COLO668 (cell line): ENCODE measurements around the gene CD247.

Experiments used
- DNase-seq: peaks from one replicate; lab custom pipeline; 2025; ENCODE audit not compliant: unreplicated experiment; lab: John Stamatoyannopoulos, UW

CD247 gene

DNA sequence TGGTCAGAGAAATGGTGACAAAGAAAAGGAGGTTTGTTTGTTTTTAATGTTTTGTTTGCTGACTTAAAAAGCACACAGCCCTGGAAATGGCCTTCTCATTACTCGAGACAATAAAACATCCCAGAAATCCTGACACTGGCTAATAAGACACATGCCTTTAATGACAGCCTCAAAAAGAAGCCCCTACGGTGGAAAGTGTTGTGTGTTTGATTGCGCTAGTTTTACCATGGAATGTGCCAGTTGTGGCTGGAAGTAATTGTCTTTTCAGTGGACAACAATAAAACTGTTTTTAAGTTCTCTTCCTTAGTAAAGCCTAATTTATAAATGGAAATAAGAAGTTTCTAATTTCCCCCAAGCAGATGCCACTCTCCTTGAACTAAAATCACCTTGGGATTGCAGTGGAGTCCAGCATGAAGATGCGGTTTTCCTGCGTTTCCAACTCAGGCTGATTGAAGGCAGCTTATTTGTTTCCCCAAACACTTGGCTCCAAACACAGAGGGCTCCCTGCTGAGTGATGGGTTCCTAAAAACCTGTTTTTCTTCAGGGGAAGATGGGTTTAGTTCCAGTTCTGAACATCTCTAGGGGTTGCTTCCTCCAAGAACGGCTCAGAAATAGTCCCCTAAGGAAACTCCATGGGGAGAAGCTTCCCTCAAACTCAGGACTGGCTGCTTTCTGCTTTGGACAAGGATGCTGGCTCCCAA, 54.3 kb downstream of the CD247 start:
- DNase-seq = no peak

DNA sequence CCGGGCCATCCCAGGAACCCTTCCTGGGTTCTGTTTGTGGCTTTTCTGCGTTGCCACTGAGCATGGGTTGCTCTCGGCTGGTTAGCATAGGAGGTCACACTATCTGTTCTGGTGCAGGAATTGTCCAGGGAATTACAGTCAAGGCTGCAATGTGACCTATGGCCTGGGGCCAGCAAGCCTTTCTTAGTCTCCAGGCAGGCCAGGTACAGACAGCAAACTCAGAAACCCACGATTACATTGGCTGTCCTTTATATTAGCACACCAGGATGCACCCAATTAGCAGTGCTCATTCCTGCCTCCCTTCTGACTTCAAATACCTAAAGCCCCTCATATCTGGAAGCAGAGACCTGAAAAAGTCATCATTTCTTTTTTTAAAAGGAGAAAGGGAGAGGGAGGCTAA, 55.2 kb downstream of the CD247 start:
- DNase-seq = no peak

DNA sequence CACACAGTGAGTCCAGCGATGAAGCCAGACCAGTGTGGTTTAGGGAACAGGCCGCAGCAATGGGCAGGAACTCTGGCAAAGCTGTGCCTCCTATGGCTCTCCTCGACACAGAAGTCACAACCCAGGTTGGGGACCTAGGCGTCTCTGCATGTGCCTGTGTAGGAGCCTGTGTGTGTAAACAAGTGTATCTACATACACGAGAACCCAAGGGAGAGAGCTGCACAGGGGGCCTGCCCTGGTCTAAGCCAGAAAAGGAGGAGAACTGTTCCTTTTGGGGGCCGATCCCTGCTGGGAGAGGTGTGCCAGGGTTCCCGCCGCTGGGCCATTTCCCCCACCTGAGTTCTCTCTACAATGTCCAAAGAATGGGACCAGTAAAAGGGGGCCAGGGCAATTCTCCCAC, 56.0 kb downstream of the CD247 start:
- no peak for DNase-seq

DNA sequence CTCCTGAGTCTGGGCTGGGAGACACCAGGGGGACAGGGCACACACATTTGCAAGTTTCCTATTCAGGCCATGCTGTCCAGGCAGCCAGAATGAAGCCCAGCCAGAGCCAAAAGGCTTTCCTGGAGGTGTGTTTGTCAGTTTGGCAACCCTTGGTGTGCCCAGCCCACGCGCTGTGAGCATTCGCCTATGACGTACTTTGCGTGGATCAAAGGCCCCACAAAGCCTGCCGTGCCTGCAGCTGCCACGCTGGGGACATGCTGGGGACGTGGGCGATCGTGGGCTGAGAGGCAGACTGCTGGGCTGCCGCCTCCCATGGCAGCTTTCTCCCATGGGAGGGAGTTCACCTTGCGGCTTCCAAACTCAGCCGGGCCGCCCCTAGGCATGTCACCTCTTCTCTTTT, 57.5 kb downstream of the CD247 start:
- no peak for DNase-seq

DNA sequence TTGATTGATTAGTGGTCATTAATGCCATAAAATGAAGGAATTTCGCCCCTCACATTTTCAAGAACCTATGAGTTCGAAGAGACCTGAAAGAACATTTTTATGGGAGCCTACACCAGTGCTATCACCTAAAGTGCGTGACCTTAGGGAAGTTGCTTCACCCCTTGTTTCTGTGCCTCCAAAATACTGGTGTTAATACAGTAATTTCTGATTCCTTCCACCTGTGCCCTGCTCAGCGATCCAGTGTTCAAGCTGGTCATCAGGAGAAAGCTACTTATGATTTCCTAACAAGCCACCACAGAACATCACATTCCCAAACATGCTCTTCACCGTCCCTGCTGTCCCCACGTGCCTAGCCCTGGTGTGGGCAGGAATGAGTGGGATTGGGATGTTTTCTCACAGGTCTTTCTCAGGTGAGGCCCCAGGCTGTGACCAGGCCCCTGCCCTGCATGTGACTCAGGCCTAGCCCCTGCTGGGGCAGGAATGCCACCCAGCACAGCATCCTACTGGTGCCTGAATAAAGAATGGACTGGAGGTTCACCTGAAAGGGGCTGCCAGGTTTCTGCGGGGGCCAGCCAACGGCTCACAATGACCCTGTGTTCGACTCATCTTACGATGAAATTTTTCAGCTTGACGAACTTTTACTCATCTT, 60.3 kb downstream of the CD247 start:
- no peak for DNase-seq

DNA sequence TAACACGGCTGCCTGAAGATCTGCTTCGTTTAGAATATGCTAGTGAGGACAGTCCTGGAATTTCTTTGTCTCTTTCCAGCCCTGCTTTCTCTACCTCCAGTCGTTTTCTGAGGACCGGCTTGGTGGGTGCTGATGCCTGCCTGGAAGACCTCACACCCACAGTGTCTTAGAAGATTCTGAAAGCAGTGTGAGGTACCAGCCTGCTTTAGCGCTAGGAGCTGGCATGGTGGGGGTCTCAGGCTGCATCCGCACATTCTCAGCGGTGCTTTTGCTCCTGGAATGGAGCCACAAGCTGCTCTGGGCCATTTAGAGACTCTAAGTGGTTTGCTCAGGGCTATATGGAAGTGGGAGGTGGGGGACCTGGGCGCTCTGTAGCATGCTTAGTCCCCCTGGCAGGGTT, 61.4 kb downstream of the CD247 start:
- DNase-seq = no peak

DNA sequence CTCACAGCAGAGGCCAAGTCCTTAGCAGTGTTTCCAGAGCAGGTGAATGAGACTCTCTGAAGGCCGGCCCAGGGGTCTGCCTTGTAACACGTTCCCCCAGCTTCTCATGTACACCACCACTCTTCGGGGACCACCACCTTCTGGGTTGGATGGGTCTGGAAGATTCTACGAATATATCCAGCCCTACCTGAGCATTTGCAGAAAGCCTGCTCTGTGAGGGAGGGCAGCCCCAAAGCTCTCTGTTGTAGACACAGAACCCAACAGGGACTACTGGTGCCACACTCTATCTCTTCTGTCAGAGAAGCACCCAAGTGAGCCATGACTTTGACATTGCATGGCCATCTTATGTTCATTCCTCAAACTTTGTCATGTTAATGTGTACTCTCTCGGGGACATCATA, 61.8 kb downstream of the CD247 start:
- no peak for DNase-seq

DNA sequence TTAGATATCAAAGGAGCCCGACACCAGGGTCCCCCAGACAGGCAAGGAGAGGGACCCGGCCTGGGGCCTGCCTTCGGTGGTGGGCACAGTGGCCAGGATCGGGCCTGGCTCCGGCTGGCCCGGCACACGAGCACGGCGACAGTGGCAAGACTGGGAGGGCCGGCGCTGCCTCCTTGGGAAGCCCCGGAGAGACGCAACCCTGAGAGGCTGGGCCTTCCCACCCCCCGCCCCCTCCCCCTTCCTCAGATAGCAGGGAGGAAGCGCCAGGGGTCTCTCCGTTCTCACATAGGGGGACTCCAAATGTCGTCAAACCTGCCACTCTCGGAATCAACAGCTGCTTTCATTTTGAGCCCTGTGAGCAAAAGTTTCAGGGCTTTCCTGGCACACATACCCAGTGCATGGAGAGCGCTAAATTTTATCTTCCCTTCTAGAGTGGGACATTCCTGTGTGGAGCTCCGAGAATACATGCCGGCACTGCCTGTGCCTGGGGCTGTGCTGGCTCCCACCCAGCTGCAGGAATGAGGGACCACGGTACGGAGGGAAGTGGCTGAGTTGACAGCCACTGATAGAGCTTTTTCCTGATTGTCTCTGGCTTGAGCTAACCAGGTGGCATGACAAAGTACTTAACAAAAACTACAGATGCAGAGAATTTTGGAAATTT, 62.4 kb downstream of the CD247 start:
- DNase-seq = no peak

DNA sequence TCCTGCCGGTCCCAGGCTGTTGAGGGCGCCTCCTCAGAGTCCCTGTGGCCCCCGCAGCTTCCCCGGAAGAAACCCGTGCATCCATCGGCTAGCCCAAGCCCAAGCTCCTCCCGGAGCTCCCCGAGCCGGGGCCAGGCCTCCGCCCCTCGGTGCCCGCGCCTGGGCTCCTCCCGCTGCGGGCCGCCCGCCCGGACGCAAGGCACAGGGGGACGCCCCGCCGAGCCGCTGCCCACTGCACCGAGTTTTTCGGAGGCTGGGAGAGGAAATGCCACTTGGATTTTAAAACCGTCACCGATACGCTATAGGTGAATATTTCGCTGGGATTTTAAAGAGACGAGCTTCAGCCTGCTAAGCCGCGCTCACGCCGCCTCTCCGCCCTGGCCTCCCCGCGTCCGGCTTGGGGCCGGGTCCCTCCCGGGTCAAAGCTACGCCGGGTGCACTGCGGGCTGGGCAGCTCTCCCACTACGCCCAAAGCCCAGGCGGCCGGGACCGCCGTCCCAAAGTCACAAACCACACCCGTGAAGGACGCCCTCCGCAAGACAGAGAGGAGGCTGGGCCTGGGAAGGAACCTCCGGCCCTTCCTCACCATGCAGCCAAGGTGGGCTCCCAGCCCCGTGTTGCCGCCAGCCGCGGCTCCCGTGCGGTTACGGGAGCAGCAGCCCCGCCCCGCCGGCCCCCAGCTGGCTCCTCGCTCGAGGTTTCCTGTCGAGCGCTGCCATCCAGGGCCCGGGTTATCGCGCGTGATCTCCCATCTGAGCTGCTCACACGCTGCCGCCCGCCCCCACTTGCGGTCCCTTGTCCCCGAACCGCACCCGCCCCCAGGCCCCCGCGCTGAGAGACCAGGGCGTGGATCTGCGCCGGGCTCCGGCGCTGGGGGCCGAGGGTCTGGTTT, 63.2 kb downstream of the CD247 start:
- peak; percentile 77 for DNase-seq

DNA sequence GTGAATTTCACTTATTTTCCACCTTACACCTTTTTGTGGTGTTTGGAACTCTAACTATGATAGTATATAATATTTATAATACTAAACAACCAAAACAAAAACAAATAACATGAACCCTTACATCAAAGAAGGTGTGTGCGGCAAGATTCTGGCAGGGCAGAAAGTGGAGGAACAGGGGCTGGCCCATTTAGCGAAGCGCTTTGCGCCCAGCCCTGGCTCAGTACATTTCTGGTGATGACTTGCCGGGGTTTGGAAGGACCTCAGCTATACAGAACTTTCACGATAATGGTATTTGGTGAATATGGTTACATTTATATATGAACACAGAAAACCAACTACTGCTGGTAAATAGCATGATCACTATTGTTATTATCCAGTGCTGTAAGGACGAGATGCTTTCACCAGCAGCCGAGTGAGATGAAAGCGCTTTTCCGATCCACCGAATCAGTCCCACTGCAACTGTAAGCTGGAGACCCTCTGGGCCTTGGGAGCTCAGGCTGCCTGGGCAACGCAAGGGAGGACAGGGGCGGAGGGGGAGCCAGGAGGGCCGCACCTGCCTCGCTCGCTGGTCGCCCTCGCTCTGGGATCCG, 63.9 kb downstream of the CD247 start:
- no peak for DNase-seq

DNA sequence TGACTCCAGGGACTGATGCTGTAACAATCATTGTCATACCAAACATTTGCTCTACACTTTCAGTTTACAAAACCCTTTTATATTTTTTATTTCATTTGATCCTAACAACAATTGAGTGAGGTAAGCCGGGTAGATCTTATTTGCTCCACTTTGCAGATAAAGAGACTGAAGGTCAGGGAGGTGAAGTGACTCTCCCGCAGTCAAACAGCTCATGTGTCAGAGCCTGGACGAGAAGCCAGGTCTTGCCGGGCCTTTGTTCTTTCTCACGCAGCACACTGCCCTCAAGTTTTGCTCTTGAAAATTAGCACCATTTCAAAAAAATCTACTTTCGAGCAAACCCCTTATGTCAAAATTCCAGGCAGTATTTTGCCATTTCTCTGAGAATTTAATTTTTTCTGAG, 65.2 kb downstream of the CD247 start:
- no peak for DNase-seq

DNA sequence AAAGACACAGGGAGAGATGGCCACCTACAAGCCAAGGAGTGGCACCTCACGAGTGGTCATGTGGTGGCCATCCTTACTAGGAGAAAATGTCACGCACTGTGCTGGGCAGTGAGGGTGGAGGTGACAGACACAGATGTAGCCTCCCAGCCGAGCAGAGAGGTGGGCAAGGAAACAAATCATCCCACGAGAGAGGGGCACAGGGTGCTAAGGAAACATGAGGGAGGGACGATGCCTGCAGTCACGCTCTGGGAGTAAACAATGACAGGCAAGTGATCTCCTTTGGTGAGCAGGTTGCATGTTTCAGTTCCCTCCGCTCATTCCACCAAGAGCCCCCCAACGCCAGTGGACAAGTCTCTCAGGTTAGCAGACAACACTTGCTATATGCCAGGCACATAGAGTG, 65.8 kb downstream of the CD247 start:
- DNase-seq = no peak

DNA sequence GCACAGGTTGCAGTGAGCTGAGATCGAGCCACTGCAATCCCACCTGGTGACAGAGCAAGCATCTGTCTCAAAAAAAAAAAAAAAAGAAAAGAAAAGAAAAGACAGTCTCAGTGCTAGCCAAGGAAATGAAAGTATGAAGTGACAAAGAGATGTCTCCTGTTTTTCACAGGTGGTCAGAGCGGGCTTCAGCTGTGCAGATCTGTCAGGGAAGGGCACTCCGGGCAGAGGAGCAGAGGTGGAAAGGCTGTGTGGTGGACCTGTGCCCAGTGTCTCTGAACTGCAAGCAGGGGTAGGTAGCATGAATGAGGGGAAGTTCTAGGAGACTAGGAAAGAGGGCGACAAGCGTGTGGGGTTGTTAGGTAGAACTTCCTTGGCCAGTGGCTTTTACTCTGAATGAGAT, 67.5 kb downstream of the CD247 start:
- no peak for DNase-seq

DNA sequence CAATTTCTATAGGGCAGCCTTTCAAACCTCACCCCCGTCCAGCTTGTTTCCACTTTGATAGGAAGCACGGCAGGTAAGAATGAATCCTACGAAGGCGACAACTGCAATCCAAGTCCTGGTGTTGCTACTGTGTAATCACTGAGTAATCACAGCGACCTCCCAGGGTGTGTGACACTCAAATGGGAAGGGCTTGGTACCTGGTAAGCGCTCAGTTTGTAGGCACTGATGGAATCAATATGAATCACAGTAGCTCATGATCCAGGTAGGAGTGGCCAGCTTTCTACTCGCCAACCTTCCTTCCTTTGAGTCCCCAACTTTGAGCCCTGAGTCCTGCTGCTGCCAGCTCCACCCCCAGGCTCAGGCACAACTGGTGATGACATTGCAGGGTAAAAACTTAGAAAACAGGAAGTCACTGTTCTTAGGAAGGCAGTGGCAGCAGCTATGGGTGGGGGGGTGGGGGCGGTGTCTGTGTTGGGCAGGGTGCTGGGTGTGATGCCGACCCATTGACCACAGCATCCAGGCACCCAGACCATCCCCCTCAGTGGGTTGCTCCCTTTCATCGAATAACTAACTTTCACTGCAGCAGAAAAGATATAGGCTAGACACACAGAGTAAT, 70.7 kb downstream of the CD247 start:
- DNase-seq = no peak

DNA sequence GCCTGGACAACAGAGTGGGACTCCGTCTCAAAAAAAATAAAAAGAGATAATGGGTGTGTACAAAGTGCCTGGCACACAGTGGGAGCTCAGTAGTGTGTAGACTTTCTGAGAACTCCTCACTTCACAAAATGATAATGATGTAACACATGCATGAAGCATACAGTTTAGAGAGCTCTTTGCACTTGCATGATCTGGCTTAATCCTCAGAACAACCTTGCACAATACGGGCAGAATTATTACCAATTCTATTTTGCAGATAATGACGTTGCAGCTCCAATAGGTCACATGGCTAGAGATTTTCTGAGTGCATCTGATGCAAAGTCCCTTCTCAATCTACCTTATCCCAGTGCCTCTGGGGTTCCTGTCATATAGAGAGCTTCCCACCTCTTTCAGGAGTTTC, 71.4 kb downstream of the CD247 start:
- DNase-seq = no peak

DNA sequence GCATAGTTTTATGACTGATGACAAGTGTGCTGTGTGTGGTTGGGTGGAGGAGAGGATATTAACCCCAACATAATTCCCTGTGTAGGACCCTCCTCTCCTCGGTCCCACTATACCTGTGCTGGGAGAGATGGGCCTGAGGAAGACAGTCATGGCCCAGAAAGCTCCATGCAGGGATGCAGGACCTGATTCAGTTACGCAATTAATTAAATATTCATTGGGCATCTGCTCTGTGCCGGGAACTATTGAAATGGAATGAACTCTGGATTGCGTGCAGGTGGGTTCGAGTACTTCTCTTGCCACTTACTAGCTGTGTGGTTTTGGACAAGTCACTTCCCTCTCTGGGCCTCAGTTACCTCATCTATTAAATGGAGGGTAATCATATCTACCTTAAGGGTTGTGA, 74.6 kb downstream of the CD247 start:
- DNase-seq = no peak

DNA sequence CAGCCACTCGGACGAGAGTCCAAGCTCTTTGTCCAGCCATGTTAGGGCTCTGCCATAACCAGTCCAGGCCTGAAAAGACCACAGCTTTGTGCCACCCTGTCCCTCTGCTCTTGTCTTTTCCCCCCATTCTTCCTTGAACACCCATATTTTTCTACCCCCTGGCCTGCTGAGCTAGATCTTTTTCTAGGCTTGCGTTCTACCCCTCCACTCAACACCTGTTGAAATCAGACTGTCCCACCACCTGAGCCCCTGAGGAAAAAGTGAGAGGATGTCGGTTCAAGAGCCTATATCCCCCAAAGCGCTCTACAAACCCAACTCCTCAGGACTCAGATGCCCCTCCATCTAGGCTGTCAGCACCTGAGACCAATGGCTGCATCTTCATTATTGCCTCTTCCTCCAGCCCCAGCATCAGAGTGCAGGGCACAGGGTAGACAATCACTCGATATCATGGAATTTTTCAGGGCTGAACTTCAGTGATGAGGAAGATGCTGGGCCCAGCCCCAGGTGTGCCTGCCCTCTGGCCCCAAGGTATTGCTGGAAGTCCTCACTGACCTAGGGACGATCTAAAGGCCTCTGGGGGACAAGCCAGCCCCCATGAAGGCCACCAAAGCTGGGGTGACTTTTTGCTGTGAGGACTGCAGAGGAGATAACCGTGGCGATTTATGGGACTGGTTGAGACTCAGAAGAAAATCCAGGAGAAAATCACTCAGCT, 75.3 kb downstream of the CD247 start:
- no peak for DNase-seq

DNA sequence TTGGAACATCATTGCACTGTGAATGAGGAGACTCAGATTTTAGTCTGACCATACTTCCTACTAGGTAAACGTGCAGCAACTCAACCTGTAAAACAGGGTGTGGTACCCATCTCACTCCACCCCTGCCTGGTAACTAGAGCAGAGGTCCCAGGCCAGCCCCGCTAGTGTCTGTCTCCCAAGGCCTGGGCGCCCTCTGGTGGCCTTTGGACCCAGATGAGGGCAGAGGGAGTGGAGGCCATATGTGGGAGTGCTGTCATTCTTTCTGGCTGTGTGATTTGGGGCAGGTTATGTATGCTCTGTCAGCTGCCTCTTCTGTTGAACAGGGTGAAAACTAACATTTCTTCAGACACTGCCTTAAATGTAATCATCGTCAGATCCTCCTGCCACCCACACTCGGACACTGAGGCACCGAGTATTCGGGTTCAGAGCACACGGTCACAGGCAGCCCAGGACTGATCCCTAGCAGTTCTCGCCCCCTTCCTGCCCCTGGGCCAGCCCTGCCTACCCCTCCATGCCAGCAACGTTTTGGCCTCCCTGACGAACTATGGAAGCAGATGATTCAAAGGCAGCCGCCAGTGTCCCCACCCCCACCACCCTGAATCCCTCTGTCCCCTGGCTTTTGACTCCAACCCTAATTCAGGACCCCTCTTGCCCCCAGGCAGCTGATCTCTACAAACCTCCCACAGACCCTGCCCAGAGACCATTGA, 76.0 kb downstream of the CD247 start:
- peak; percentile 87 for DNase-seq

DNA sequence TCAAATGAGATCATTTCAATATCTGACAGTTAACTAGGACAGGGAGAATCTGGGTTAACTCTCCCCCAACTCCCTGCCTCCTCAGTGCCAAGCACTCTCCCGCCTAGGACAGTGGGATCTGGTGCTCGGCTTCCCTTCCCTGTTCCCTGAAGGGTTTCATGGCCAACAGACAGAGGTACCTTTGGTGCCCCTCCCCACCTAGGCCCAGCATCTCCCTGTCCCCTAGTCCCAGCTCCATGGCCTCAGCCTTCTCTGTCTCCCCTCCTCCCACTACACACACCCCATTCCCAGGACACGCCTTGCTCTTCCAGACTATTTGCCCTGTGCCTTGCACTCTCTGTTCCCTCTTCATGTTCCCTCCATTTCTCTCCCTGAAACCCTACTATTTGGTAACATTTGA, 77.1 kb downstream of the CD247 start:
- no peak for DNase-seq
